GM21723 (cell line): ENCODE data around the gene CLDN8.

Experiments
- ATAC-seq: cut with Tn5 transposase; IDR thresholded peaks from one replicate; pipeline ENCODE4 v1.9.1; 2021; ENCODE audit warnings: mild to moderate bottlenecking, moderate library complexity; ENCODE audit not compliant: unreplicated experiment

The CLDN8 gene

DNA sequence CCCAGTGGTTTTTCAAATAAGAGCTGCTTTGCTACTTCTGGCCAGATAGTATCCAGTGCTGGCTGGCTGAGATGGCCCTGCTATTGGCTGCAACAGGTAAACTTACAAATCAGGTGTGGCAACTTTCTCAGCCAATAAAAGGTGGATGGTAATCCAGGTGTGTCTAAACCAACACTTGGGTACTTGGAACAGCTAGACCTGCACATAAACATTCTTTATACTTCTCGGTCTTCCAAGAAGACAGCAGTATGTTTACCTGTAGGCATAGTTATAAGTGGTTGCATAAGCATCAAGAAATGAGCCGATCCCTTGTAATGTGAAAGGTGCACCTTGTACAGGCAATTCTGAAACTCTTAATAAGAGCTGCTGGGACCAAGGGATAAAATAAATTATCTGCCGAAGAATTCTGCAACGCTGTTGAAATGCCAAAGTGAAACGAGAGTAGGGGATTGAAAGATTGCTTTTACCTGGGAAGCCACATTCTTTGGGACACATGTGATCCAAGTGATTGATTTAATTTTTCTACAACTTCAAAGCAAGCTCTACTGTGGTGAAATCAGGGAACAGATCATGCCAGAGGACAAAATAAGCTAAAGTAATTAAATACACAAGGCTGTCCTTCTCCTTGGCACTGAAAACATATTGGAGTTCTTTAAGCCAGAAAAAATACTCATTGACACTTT, at the start of gene CLDN8:
Gene CLDN8 (minus strand): TSS at position 57 of the 683 bp plus-strand sequence. CDS start 172 bp downstream, outside the sequence.
- ATAC-seq = no peak

DNA sequence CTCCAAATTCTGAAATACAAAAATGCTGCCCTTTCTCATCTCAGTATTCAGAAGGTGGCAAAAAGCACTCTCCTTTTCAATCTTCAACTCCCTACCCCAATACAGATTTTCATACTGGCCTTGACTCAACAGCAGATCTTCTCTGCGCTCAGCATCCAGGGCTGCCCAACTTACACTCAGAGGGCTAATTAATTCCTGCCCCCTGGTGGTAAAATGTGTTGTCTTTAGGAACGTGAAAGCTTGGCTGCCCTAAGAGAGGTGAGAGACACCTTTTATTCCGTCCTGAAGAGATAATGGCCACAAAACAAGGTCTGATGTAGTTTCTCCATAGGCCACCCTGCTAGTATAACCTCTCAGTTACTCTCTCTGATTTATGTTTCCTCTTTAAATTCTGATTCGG, 41.9 kb upstream of the CLDN8 start:
- no peak for ATAC-seq

DNA sequence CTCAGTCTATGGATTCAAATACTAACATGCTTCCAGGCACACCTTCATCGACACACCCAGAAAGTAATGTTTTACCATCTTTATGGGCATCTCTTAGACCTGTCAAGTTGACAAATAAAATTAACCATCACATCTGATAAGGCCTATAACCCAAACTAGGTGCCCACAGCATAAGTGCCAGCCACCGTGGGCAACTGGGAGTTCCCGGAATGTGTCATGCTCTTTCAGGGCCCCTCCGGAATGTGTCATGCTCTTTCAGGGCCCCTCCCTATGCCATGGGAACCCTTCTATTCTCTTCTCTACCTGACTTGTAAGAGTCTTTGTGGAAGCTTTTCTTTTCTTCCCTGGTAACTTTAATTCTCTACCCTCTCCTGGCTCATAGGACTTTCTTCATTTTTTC, 40.2 kb upstream of the CLDN8 start:
- ATAC-seq = no peak

DNA sequence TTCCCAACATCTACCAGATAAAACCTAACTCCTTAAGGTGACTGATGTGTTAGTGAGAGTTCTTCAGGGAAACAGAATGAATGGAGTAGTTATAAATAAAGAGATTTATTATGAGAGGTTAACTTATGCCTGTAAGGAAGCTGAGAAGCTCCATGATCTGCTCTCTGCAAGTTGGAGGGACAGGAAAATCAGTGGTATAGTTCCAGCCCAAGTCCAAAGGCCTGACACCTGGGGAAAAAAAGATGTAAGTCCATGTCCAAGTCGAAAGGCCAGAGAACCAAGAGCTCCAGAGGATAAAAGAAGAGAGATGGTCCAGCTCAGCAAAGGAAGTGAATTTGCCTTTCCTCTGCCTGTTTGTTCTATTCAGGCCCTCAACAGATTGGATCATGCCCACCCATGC, 39.8 kb upstream of the CLDN8 start:
- ATAC-seq = no peak

DNA sequence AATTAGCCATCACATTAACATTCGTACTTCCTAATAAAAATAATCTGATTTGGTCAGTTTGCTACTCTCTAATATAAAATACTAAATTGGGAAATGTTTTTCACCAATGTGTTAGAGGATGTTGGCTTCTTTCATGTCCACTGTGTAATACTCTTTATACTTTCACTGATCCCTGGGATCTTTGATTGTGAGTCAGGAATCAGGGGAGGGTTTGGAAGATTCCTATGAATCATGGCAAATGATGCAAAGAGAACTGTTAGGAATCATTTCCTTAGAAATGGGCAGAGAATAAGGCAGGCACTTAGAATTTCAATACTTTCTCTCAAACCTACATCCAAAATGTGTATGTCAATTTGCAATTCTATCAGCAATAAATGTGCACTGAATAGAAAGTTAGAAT, 35.9 kb upstream of the CLDN8 start:
- no peak for ATAC-seq

DNA sequence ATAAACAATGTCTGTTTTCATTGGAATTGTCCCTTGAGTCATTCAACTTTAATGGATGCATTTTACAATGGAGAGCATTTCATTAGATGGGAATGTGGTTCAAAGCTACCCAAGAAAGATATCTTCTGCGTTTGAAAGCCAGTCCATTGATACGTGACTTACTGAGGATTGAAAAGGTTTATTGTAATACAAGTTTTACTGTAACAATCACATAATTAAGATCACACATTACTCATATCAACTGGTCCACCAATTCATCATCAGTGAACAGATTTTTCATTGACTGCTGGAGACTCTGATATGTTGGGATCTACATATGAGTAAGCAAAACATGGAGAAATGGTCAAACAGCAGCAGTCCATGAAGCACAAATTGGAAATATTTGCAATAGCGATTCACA, 34.0 kb upstream of the CLDN8 start:
- ATAC-seq = no peak

DNA sequence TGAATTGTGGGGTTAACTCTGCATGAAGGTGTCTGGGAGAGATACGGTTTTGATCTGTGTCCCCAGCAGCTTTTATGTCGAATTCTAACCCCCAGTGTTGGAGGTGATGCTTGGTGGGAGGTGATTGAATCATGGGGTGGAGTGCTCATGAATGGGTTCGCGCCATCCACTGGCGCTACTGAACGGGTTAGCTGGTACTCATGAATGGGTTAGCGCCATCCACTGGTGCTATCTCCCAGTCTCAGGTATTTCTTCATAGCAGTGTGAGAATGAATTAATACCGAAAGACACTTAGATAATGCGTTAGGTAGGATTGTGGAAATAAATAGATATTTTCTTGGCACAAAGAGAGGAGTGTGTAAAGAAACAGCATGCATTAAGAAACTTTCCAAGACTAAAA, 32.9 kb upstream of the CLDN8 start:
- ATAC-seq = no peak

DNA sequence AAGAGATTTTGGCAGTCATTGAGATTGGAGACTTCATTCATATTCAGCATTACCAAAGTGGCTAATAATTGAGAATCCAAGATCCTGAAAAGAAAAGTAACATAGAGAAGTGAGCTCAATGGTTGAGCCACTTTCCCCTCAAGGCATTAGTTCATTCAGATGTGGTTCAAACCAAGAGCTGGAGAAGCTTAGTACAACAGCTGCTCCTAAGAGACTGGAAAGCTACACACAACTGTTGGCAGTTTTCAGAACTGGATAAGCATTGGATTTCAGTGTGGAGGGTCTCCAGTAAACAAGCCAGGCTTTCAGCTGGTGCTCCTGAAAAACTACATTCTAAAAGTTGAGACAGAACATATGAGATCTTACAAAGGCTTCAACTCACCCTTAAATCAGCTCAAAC, 29.2 kb upstream of the CLDN8 start:
- ATAC-seq = no peak

DNA sequence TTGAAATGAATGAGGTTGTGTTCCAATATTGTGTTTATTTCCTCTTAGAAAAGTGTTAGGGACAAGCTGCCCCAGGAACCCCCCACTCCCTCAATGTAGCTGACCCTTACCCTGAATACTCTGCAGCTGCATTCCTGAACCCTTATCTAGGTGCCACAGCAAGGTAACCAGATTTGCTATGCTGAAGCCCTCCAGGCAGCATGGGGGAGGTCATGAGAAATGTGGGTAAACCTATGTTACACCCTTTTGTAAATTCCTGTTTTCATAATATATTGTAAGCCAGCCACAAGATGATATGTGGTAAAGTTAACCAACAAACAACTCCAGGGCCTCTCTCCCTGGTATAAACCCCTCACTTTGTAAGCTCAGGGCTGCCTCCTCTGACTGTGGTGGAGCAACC, 27.8 kb upstream of the CLDN8 start:
- ATAC-seq = no peak

DNA sequence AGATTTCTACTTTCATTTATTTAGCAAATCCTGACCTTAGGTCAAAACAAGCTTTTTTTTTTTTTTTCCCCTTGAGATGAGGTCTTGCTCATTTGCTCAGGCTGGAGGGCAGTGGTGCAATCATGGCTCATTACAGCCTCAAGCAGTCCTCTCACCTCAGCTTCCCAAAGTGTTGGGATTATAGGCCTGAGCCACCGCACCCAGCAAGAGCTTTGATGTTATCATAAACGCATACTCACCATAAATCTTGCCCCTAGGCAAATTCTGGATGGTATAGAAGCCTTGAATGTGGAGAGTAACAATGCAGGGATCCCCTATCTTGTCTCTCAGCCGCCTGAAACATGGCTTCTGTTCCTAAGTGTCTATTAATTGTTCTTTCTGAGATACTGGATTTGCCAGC, 24.8 kb upstream of the CLDN8 start:
- ATAC-seq = no peak

DNA sequence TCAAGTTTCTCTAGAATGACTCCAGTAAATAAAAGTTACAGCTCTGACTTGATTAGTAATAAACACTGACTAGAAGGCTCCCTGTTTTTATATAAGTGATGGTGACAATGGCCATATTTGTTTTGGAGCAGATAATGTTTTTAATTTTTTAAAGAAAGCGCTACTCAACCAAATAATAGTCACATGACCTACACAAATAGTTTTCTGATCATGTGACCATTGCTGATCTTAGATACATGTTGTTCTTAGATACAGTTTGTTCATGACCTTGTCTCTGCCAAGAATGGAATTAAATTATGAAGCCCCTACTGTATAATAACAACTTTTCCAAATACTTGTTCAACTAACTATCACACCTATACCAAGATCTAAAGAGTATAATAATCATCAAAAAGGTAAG, 22.3 kb upstream of the CLDN8 start:
- no peak for ATAC-seq

DNA sequence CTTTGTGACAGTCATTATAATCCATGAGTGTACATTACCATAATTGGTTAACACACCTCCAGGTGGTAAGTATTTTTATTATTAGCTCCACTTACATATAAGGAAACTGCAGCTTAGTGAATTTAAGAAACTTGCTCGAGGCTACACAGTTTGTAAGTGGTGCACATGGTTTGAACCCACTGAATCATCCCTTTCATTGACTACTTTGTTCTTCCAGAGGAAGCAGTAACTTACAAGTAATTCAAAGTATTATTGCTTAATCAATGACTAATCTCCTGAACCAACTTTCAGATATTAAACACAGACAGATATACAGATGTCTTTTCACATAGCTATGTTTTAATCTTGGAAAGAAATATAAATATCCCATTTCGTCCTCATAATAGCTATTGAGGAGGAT, 18.7 kb upstream of the CLDN8 start:
- no peak for ATAC-seq

DNA sequence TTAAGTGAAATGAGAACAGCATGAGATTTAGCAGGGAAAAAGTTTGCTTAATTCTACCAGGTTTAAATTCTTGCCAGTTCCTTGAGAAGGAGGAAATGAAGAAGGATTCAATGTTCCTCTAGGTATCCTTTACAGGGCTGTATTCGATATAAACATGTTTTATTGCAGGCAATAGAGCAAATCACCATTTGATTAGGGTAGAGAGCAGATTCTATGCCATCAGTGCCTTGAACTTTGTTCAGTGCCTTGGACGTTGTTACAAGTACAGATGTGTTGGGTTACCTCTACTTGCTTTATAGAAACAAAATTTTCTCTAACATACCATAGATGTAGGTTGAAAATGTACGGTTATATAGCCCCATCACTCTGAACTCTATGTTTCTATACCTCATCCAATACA, 18.2 kb upstream of the CLDN8 start:
- no peak for ATAC-seq

DNA sequence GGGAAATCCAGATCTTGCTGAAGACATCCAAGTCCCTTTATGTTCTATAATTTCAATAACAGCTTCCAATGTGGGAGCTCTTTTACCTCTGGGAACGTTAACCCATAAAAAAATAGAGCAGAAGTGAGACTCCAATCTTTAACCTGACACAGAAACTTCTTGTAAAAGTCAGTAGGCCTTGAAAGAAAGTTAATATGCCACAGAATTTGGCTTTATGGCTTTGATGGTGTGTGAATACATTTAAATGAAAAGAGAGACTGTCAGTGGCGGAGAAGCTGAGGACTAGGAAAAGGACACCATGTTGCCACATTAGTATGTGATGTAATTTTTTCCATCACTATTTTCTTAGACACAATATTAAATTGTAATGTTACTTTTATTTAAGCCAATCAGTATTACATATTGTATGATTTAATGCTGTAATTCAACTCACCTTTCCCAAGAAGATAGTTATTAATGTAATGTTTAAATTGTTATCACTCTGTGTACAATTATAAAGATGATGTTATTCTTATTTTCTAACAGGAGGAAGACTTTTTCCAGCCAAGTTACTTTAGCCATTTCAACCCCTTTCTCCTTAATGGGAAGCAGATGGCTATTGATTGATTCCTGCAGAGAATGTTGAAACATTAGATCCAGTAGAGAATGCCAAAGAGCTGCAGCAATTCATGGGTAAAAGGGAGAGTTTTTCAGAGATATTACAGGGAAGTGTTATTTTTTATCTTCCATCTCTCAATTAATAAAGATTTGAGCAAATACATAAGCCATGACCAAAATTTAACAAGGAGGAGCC, 17.5 kb upstream of the CLDN8 start:
- no peak for ATAC-seq

DNA sequence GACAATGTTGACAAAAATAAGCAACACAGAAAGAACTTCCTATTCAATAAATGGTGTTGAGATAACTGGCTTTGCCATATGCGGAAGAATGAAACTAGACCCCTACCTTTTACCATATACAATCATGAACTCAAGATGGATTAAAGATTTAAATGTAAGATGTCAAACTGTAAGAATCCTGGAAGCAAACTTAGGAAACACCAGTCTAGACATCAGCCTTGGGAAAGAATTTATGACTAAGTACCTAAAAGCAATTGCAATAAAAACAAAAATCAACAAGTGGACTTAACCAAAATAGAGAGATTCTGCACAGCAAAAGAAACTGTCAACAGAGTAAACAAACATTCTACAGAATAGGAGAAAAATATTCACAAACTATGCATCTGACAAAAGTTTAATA, 16.1 kb upstream of the CLDN8 start:
- no peak for ATAC-seq

DNA sequence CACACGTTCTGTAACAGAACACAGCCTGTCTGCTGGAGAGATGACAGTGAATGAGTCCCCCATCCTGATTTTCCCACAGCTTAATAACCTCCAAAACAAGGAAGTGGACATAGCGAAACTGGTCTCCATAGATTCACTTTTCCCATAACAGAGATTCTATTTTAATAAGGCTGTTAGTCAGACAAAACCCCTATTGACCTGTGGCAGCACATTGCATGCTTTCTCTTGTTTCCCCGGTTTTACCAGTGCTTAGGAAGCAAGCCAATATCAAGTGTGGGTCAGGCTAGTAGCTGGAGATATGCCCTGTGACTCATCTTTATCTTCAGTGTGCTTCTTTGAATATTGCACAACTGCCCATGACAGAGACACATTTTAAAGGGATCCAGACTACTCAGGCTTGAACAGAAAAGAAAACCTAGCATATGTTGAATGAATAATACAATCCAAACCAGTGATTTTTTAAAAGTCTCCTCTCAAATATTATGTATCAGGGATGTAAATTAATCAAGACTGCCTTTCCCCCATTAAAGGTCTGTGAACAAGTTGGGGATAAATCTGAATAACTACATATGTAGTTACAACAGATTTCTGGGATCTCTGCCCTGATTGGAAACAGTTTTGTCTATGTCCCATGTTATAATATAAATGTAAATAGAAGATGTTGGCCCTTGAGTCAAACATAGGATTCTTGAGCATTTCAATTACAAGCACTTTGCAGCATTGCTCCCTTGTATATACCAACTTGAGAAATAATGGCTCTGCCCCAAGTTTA, 11.9 kb upstream of the CLDN8 start:
- ATAC-seq = no peak

DNA sequence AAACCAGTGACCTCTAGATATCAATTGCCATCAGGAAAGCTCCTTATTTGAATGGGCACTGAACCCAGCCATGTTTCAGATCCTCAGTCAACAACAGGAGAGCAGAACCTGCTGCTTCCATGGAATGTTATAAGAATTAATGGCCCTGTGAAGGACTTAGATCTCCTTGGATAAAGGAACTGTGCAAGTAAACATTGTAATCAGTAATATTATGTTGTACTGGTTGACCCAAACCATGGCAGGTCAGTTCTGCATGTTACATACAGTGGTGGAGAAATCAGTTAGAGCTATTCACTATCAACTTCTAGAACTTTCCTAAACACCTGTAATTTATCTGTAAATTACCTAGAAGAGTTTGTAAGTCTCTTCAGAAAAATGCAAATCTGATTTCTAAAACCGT, 11.2 kb upstream of the CLDN8 start:
- no peak for ATAC-seq

DNA sequence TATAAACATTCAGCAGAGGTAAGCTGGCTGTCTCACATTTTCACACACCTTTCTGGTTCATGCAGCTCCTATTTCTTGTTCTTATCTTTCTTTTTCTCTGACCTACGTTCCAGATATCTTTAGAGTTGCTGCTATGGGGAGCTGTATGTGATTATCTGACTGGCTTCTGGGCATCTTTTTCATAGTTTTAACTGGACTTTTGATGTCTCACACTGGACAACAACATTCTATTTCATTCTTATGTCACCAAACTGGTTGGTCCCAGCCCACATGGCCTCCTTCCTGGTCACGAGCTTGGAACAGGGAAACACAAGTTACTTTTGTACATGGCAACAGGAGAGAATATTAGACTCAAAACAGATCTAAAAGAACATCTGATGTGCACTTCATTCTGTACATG, 7.7 kb upstream of the CLDN8 start:
- no peak for ATAC-seq

DNA sequence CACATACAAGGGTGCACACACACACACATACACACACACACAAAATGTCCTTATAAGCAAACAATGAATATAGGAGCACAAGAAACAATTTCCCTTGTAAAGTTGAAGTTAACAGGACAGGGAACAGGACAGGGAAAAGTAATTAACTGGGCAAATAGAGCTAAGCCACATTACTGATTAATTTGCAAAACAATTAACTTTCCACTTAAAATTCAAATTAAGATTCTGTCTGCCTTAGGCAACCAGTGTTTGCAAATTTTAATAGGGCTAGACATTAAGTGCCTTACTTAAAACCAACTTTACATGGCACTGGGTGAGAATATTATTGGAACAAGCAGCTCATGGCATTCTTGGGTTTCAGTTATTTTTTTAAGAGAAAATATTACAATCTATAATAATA, 6.8 kb upstream of the CLDN8 start:
- no peak for ATAC-seq

DNA sequence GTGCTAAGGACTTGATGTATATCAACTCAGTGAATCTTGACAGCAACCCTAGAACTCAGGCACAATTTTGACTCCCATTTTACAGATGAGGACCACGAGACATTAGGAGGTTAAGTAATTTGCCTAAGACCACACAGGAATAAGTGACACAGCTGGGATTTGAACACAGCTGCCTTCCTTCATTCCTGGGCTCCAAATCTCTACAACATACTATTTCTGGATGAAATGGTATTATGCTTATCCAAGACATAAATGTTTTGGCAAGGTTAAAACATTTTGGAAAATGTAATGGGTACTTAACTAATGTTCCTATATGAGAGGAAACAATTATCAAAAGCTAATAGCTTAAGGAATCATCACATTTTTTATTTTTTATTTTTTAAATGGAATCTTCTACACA, 4.8 kb downstream of the CLDN8 start:
- no peak for ATAC-seq

DNA sequence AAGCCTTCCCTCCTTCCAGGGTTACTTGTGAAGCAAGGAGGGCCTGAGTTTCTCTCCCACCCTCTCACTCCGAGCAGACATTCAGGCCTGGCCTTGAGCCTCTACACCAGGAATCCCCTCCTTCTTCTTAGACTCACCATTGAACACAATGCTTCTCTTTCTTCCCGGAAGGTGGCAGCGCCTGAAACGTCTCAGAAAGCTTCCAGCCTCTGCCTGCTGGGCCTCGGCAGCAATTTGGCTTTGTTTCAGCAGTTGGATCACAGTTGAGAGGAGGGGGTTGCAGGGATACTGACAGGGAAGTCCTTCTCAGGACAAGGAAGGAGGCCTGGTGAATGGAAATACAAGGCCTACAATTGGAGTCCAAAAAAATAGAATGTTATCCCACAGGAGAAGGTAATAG, 6.3 kb downstream of the CLDN8 start:
- ATAC-seq = no peak

DNA sequence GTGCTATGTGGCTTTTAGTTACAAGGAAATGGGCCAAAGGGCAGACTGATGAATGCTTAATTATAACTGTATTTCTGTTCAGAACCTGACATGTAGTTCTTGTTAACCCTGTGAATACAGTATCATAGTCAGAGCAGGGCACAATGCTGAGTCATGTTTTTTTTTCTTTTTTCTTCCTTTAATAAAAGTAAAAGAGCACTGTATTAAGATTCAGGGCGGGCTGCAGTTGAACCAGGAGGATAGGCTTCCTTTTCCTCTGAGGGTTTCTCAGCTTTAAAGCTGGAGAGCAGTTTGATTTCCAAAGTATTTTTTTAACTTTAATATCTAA, 8.7 kb downstream of the CLDN8 start:
- no peak for ATAC-seq
